ENCODE data around the gene PEX14.

PEX14 gene

GRCh38 chr1:10540277-10541005, 65.7 kb downstream of the PEX14 start:
- peak in 8 of 51 donors; percentile 7 to 25 (median 12) for DNase-seq

GRCh38 chr1:10541286-10541685, 66.5 kb downstream of the PEX14 start:
- no peak for DNase-seq

GRCh38 chr1:10544239-10544638, 69.5 kb downstream of the PEX14 start:
- no peak for DNase-seq

- DNase-seq: no peak
Measured at GRCh38 chr1:10546896-10547295, 72.1 kb downstream of the PEX14 start.

GRCh38 chr1:10549904-10550664, 75.3 kb downstream of the PEX14 start:
- no peak for DNase-seq

- no peak for DNase-seq
Measured at GRCh38 chr1:10553118-10553517, 78.4 kb downstream of the PEX14 start.

GRCh38 chr1:10555635-10556429, 81.1 kb downstream of the PEX14 start:
- peak in 1 of 51 donors; percentile 14 for DNase-seq

- no peak for DNase-seq
Measured at GRCh38 chr1:10556430-10557005, 81.8 kb downstream of the PEX14 start.

- DNase-seq: no peak
Measured at GRCh38 chr1:10557714-10558113, 83.0 kb downstream of the PEX14 start.

GRCh38 chr1:10559386-10559785, 84.6 kb downstream of the PEX14 start:
- DNase-seq: no peak

- no peak for DNase-seq
Measured at GRCh38 chr1:10561497-10561896, 86.7 kb downstream of the PEX14 start.

- DNase-seq: no peak
Measured at GRCh38 chr1:10561955-10562354, 87.2 kb downstream of the PEX14 start.

- DNase-seq: no peak
Measured at GRCh38 chr1:10564063-10564462, 89.3 kb downstream of the PEX14 start.

- no peak for DNase-seq
Measured at GRCh38 chr1:10569531-10569930, 94.8 kb downstream of the PEX14 start.

GRCh38 chr1:10575616-10576015, 100.9 kb downstream of the PEX14 start:
- no peak for DNase-seq

- DNase-seq: no peak
Measured at GRCh38 chr1:10578070-10578469, 103.3 kb downstream of the PEX14 start.

GRCh38 chr1:10583641-10584040, 108.9 kb downstream of the PEX14 start:
- no peak for DNase-seq

- no peak for DNase-seq
Measured at GRCh38 chr1:10585242-10585641, 110.5 kb downstream of the PEX14 start.

- no peak for DNase-seq
Measured at GRCh38 chr1:10586125-10586524, 111.4 kb downstream of the PEX14 start.

GRCh38 chr1:10588640-10589039, 113.9 kb downstream of the PEX14 start:
- no peak for DNase-seq

- no peak for DNase-seq
Measured at GRCh38 chr1:10589074-10589473, 114.3 kb downstream of the PEX14 start.

GRCh38 chr1:10591010-10591409, 116.3 kb downstream of the PEX14 start:
- no peak for DNase-seq

Data from hypothalamus (tissue), 51 donors.